SHP77 treated with DMSO at 0.1 percent for 48 hours (cell line): ENCODE measurements around the gene MYOCOS.
"Not testable (repeated sequence)": the region's sequence is repeated elsewhere in the genome, so short reads cannot be mapped to it uniquely, and the experiment has no call there.

Experiments used
- DNase-seq: peaks from one replicate; lab custom pipeline; 2025; lab: John Stamatoyannopoulos, UW

Gene MYOCOS

DNA sequence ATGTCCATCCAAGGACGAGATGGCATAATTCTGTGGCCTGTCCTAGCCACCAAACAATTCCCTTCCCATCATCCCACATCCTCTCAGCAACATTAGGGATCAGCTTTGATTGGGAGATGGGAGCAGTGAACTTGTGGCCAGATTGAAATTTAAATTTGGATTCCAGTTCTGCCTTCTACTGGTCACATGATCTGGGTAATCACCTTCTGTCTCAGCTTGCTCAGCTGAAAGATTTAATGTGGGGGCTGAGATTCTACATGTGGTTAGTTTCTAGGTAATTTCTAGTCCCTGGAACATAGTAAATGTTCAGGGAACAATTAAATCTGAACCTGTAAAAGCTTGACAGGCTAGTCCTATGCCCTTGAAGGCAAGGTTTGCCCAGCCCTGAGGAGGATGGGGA is 3.2 kb downstream of the MYOCOS start:
- DNase-seq: no peak

GRCh38 chr1:171627020-171627419 is 5.0 kb downstream of the MYOCOS start:
- no peak for DNase-seq

GRCh38 chr1:171628225-171628624 is 6.2 kb downstream of the MYOCOS start:
- DNase-seq: no peak

DNA sequence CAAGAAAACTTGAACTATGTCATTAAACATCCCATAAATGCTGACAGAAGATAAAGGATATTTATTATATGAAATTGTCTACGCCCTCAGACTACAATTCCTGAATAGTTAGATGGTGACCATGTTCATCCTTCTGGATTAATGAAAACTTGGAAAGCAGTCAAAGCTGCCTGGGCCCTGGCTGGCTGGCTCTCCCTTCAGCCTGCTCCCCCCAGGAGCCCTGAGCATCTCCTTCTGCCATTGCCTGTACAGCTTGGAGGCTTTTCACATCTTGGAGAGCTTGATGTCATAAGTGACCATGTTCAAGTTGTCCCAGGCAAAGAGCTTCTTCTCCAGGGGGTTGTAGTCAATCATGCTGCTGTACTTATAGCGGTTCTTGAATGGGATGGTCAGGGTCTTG is 13.6 kb downstream of the MYOCOS start:
- DNase-seq: no peak

DNA sequence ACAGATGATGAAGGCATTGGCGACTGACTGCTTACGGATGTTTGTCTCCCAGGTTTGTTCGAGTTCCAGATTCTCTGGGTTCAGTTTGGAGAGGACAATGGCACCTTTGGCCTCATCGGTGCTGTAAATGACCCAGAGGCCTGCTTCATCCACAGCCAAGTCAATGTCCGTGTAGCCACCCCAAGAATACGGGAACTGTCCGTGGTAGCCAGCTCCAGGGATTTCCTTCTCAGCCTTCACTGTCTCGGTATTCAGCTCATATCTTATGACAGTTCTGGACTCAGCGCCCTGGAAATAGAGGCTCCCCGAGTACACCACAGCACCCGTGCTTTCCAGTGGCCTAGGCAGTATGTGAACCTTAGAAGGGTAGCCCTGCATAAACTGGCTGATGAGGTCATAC is 14.1 kb downstream of the MYOCOS start:
- no peak for DNase-seq

- DNase-seq: no peak
These were observed 16.0 kb downstream of the MYOCOS start for GRCh38 chr1:171637928-171638576.

- no peak for DNase-seq
These were observed 18.2 kb downstream of the MYOCOS start for GRCh38 chr1:171640225-171640624.

DNA sequence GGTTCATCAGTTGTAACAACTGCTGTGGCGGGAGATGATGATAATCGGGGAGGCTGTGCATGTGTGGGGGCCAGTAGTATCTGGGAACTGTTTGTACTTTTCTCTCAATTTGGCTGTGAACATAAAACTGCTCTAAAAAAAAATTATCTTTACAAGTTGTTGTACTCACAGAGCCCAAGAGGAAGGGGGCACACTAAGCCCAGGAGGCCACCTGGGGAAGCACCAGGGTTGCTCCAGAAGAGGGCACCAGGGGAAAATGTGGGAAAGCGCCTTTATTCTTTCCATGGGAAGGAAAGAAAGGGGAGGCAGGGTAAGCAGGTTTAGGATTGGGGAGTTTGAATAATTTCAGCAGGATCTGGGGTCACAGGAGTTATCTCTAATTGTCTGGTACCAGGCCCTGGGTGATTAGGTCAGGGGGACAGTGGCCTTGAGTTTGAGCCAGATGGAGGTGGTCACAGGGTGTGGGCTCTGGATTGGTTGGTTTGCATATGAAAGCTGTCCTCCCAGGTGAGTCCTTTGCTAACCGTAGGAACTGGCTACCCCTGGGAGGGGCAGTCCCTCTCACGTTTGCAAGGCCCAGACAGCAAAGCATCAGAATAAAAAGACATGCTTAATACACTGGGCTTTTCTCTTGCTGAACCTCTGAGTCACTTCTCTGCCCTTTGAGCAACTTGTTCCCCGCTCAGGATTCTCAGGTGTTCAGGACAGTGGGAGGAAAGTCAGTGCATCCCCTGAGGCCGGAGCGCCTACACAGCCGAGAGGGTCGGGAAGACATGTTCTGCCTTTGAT is 19.2 kb downstream of the MYOCOS start:
- DNase-seq: no peak

DNA sequence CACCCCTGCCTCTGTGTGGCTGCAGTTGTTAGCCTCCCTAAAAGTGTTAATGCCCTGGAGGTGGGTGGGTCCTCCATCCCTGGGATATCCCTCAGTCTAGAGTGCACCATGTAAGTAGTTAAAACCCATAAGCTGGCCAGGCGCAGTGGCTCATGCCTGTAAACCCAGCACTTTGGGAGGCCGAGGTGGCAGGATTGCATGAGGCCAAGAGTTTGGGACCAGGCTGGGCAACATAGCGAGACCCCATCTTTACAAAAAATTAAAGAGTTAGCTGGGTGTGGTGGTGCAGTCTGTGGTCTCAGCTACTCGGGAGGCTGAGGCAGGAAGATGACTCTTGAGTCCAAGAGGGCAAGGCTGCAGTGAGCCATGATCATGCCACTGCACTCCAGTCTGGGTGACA is 20.2 kb downstream of the MYOCOS start:
- DNase-seq: no peak

- no peak for DNase-seq
These were observed 21.1 kb downstream of the MYOCOS start for GRCh38 chr1:171643156-171643555.

- peak; percentile 73 for DNase-seq
These were observed 22.9 kb downstream of the MYOCOS start for GRCh38 chr1:171644805-171645483.

GRCh38 chr1:171645553-171646248 is 23.7 kb downstream of the MYOCOS start:
- DNase-seq: no peak

DNA sequence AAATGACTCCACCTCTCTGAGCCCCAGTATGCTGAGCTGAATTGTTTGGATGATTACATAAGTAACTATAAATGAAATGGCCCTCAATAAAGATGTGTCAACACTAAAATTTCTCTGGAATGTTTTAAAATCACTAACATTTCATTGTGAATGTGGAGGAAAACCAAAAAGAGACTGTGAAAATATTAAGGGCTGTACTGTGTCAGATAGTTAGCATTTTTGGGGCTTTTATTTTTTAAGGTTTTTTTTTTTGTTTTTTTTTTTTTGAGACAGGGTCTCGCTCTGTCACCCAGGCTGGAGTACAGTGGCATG is 24.2 kb downstream of the MYOCOS start:
- DNase-seq: no peak

- DNase-seq: no peak
These were observed 30.3 kb downstream of the MYOCOS start, which contains the start of gene MYOC for GRCh38 chr1:171652234-171652822. Gene MYOC (minus strand): TSS chr1:171652688. CDS start chr1:171652611, 77 bp downstream.

GRCh38 chr1:171653796-171654195 is 31.8 kb downstream of the MYOCOS start:
- no peak for DNase-seq

- no peak for DNase-seq
These were observed 32.3 kb downstream of the MYOCOS start for GRCh38 chr1:171654201-171654941.

DNA sequence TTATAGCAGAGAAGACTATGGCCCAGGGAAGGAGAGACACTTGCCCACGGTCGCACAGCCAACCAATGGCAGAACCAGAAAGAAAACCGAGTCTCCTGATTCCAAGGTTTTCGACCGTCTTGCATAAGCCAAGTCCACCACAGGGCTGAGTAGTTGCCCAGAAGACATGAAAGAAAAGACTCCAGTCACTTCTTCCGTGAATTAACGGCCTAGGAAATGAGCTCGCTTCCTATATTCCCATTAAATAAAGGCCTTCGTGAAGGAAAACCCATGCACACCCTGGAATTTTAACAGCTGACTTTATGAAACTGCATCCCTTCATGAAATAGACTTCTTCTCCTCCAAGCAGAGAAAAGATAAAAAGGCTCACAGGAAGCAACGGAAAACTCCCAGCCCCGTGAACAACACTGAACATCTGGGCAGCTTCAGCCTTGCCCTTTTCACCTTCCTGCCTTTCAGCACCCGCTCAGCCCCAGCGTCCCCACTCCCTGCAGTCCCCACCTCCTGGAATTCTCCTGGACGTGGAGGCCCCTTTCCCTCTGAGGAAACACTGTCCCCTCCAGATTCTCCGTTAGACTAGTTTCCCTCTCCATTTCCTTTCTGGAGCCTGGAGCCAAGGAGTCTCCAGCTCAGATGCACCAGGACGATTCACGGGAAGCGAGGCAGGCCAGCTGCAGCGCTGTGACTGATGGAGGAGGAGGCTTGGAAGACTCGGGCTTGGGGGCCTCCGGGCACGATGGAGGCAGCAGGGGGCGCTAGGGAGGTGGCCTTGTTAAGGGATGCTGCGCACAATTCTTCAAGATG is 33.1 kb downstream of the MYOCOS start:
- peak; percentile 44 for DNase-seq

DNA sequence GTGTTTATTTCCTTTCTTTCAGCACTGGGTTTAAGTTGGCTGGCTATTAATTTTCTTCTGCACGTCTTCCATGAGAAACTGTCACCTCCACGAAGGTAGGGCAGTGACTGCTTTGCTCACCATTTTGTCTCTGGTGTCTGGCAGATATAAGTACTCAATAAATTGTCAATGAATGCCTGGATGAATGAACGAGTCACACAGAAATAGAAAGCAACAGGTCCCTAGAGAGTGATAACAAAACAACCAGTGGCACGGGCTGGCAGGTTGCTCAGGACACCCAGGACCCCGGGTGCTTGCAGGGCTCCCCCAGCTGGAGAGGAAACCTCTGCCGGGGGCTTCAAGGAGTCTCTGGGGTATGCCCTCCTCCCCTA is 33.7 kb downstream of the MYOCOS start:
- no peak for DNase-seq

DNA sequence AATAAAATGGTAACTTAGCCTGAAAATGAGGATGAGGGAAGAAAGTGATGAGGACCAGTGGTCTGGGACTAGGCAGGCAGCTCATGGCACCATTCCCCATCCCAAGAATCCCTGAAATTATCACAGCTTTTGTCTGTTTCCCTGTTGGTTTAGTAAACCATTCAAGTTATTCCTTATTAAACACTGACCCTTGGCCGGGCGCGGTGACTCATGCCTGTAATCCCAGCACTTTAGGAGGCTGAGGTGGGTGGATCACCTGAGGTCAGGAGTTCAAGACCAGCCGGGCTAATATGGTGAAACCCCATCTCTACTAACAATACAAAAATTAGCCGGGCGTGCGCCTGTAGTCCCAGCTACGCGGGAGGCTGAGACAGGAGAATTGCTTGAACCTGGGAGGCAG is 34.2 kb downstream of the MYOCOS start:
- not testable (repeated sequence) for DNase-seq

DNA sequence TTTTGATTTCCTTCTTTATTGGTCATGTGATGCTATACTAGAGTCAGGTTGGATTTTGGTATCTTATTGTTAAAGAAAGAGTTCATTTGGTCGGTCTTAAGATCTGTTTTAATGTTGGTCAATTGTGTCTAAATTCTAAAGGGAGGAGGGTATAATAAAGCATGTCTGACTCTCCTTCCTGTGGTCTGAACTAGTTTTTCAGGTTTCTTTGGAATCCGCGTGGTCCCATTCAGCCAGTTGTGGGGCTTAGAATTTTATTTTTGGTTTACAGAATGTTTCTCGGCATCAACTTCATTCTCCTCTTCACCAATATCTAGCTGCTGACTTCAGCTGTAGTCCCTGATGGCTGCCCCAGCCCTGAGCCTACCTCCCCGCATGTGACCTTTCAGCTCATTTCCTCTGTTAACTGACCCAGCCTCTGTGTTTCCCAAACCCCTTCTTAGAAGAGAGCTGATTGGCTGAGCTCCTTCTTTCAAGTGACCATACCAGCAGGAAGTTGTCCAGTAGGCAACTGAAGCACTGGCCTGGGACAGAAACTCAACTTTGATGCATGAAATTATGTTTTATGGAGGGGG is 39.1 kb downstream of the MYOCOS start:
- DNase-seq: no peak
